H9 (cell line): ENCODE results near the gene NINL. TPM values are rescaled to one million over a fixed set of nuclear protein-coding genes. Genes with fewer than 3 reads are reported as not detected.

Experiments used
- DNase-seq: peaks from one replicate; pipeline ENCODE4 v3.0.0-alpha.2; 2017
- H2AFZ ChIP-seq: one replicate; pipeline ENCODE4 v1.6.1; 2013; ENCODE audit warnings: mild to moderate bottlenecking, low read length, control low read depth, moderate library complexity
- H2AK5ac ChIP-seq: 2 replicates; pipeline ENCODE4 v1.6.1; 2013; ENCODE audit warnings: low read length, control low read depth, mixed read lengths; ENCODE audit not compliant: insufficient read length
- H2BK120ac ChIP-seq: one replicate; pipeline ENCODE4 v1.6.1; 2013; ENCODE audit warnings: low read depth, mild to moderate bottlenecking, low read length, control low read depth, inconsistent platforms; ENCODE audit not compliant: poor library complexity, severe bottlenecking
- H2BK12ac ChIP-seq: 2 replicates; pipeline ENCODE4 v1.6.1; 2013; ENCODE audit warnings: low read length, control low read depth, mixed read lengths, low read depth; ENCODE audit not compliant: insufficient read length
- H2BK15ac ChIP-seq: 2 replicates; pipeline ENCODE4 v1.6.1; 2013; ENCODE audit warnings: low read depth, low read length, control low read depth
- H2BK20ac ChIP-seq: one replicate; pipeline ENCODE4 v1.6.1; 2013; ENCODE audit warnings: low read depth, mild to moderate bottlenecking, low read length, control low read depth, inconsistent platforms; ENCODE audit not compliant: poor library complexity, severe bottlenecking
- H2BK5ac ChIP-seq: 2 replicates; pipeline ENCODE4 v1.6.1; 2013; ENCODE audit warnings: low read length, control low read depth, mixed read lengths; ENCODE audit not compliant: insufficient read length
- H3K14ac ChIP-seq: 2 replicates; pipeline ENCODE4 v1.6.1; 2013; ENCODE audit warnings: low read length, control low read depth; ENCODE audit not compliant: insufficient read depth
- H3K18ac ChIP-seq: 2 replicates; pipeline ENCODE4 v1.6.1; 2013; ENCODE audit warnings: low read depth, mild to moderate bottlenecking, mixed read lengths, low read length, control low read depth; ENCODE audit not compliant: insufficient read length
- H3K23ac ChIP-seq: 2 replicates; pipeline ENCODE4 v1.6.1; 2013; ENCODE audit warnings: low read length, control low read depth, mixed read lengths, low read depth; ENCODE audit not compliant: insufficient read length
- H3K23me2 ChIP-seq: 2 replicates; pipeline ENCODE4 v1.6.1; 2013; ENCODE audit warnings: low read depth, mild to moderate bottlenecking, mixed read lengths, low read length, control low read depth; ENCODE audit not compliant: insufficient read length, poor library complexity, severe bottlenecking
- H3K27ac ChIP-seq: 2 replicates; pipeline ENCODE4 v1.5.1; 2013; ENCODE audit warnings: low read length, control low read depth, mixed read lengths, low read depth; ENCODE audit not compliant: insufficient read length
- H3K27me3 ChIP-seq: 2 replicates; pipeline ENCODE4 v1.6.1; 2013; ENCODE audit warnings: low read length, control low read depth, inconsistent platforms; ENCODE audit not compliant: insufficient read depth
- H3K4ac ChIP-seq: 2 replicates; pipeline ENCODE4 v1.6.1; 2013; ENCODE audit warnings: low read depth, mild to moderate bottlenecking, control low read depth, inconsistent platforms, low read length, moderate library complexity
- H3K4me1 ChIP-seq: 2 replicates; pipeline ENCODE4 v1.6.1; 2013; ENCODE audit warnings: low read length, control low read depth, inconsistent platforms; ENCODE audit not compliant: insufficient read depth
- H3K4me2 ChIP-seq: 2 replicates; pipeline ENCODE4 v1.6.1; 2013; ENCODE audit warnings: low read length, control low read depth, mixed read lengths; ENCODE audit not compliant: insufficient read length, insufficient read depth
- H3K56ac ChIP-seq: 2 replicates; pipeline ENCODE4 v1.6.1; 2013; ENCODE audit warnings: low read depth, mild to moderate bottlenecking, mixed read lengths, low read length, control low read depth; ENCODE audit not compliant: insufficient read length
- H3K79me1 ChIP-seq: 2 replicates; pipeline ENCODE4 v1.6.1; 2013; ENCODE audit warnings: low read depth, mild to moderate bottlenecking, moderate library complexity, low read length, control low read depth, inconsistent platforms; ENCODE audit not compliant: insufficient read depth, poor library complexity, severe bottlenecking
- H3K79me2 ChIP-seq: 2 replicates; pipeline ENCODE4 v1.6.1; 2013; ENCODE audit warnings: low read length, control low read depth, inconsistent platforms; ENCODE audit not compliant: insufficient read depth
- H3K9ac ChIP-seq: 2 replicates; pipeline ENCODE4 v1.6.1; 2013; ENCODE audit warnings: low read length, control low read depth, mixed read lengths; ENCODE audit not compliant: insufficient read length; ENCODE audit errors: extremely low read depth
- H3K9me3 ChIP-seq: one replicate; pipeline ENCODE4 v1.6.1; 2013; ENCODE audit warnings: low read depth, low read length, inconsistent platforms; ENCODE audit not compliant: control insufficient read depth
- H3T11ph ChIP-seq: one replicate; pipeline ENCODE4 v1.6.1; 2013; ENCODE audit warnings: mild to moderate bottlenecking, low read length, control low read depth, inconsistent platforms
- H4K20me1 ChIP-seq: one replicate; pipeline ENCODE4 v1.6.1; 2013; ENCODE audit not compliant: control insufficient read depth, insufficient read length, insufficient read depth
- H4K5ac ChIP-seq: 2 replicates; pipeline ENCODE4 v1.6.1; 2013; ENCODE audit warnings: low read depth, mild to moderate bottlenecking, mixed read lengths, low read length, control low read depth; ENCODE audit not compliant: insufficient read length
- H4K8ac ChIP-seq: replicated peaks from 2 replicates; pipeline ENCODE4 v1.6.1; 2013; ENCODE audit warnings: low read length, control low read depth, mixed read lengths, low read depth; ENCODE audit not compliant: insufficient read length
- H4K91ac ChIP-seq: 2 replicates; pipeline ENCODE4 v1.6.1; 2013; ENCODE audit warnings: low read depth, mild to moderate bottlenecking, moderate library complexity, mixed read lengths, low read length, control low read depth; ENCODE audit not compliant: insufficient read length
- H3K27ac Mint-ChIP-seq, 3 experiments: 2 replicates in 2 of 3; 3 replicates in 1 of 3; pipeline ENCODE4 v1.8.0; 2020 to 2021; ENCODE audit warnings: mixed read lengths in 3 of 3, mild to moderate bottlenecking in 1 of 3, moderate library complexity in 1 of 3
- H3K27me3 Mint-ChIP-seq: 2 replicates; pipeline ENCODE4 v1.8.0; 2021; ENCODE audit warnings: low read depth, mild to moderate bottlenecking, moderate library complexity, mixed read lengths
- H3K36me3 Mint-ChIP-seq, 3 experiments: 2 replicates in 2 of 3; 3 replicates in 1 of 3; pipeline ENCODE4 v1.8.0; 2020 to 2021; ENCODE audit warnings: low read depth in 3 of 3, mixed read lengths in 3 of 3; ENCODE audit not compliant: insufficient read depth in 1 of 3
- H3K4me1 Mint-ChIP-seq, 2 experiments: 2 replicates each; pipeline ENCODE4 v1.8.0; 2020; ENCODE audit warnings: mixed read lengths in 2 of 2
- H3K4me3 Mint-ChIP-seq, 2 experiments: 2 replicates in 1 of 2; 3 replicates in 1 of 2; pipeline ENCODE4 v1.8.0; 2020 to 2021; ENCODE audit warnings: mild to moderate bottlenecking in 2 of 2, mixed read lengths in 2 of 2, moderate library complexity in 1 of 2
- H3K9me3 Mint-ChIP-seq, 2 experiments: 2 replicates in 1 of 2; 3 replicates in 1 of 2; pipeline ENCODE4 v1.8.0; 2020; ENCODE audit warnings: mild to moderate bottlenecking in 2 of 2, mixed read lengths in 2 of 2, moderate library complexity in 1 of 2
- WGBS: extraction: QIAGEN DNeasy Blood & Tissue Kit; methylation state at CpG from one replicate; pipeline ENCODE4 v1.1.7; 2013; ENCODE audit warnings: missing lambda C conversion rate, low lambda C conversion rate, mixed read lengths; ENCODE audit not compliant: insufficient read length; ENCODE audit errors: extremely low coverage; 5-methylcytosine and 5-hydroxymethylcytosine counted together
- total RNA-seq: library from RNA; stranded (reverse); gene quantifications from 2 replicates; pipeline ENCODE4 v1.2.1, GENCODE V29; 2021
- TF ChIP-seq, protein P1 (sequence below): fragments of 200-600 bp; sonication (generic); conservative IDR thresholded peaks from 3 replicates; pipeline ENCODE4 v1.8.0; 2021; ENCODE audit warnings: antibody characterized with exemption, mild to moderate bottlenecking

Gene NINL
- total RNA-seq, 1 experiment from 2014 or later, result 34.3 TPM

DNA sequence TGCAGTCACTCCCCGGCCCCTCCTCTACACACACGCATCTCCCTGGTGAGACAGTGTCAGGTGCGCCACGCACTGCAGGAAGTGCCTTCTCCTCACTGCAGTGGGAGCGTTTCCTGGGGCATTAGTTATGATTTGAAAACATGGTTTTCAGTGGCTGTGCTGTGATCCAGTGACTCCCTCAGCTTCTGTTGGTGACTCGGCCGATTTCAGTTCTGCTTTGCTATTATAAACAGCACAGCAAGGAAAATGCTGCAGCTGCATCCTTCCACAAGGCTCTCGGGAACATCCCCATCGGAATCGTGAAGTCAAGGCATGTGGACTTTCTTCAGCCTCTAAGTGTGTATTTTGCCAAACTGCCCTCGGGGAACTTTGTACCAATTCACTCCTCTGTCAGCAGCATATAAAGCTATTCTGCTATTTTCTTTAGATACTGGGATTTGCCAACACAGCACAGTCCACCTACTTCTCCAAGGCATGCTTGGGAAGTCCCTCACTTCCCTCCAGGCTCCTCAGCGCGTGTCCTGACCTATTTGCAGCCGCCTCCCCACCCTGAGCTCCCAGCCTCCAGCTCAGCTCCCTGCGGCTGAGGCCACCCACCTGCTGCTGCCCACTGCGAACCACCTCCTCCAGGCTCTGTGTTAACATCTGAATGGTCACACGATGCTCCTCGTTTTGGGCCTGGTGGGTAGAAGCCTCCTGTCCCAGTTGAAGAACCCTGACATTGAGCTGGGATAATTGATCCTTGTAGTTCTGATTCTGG, 123.4 kb downstream of the NINL start:
- H3K27me3 Mint-ChIP-seq, result no peaks in the 10 kb centered on the region
- Histone ChIP-seq H3K79me1 (no peaks in the 10 kb centered on the region), H4K8ac (no peak overlapping the region), H3K27ac (no peak overlapping the region), H3K4me2 (no peak overlapping the region), H3K9ac (no peak overlapping the region), H3T11ph (no peak overlapping the region), H4K91ac (no peak overlapping the region), H2BK20ac (no peak overlapping the region), H3K23ac (no peak overlapping the region), H3K4me1 (no peaks in the 10 kb centered on the region), H3K18ac (no peak overlapping the region), H2AFZ (no peak overlapping the region), H3K56ac (no peak overlapping the region), H3K14ac (no peak overlapping the region; the same call in 1 of the 2 replicates), H2BK15ac (no peak overlapping the region), H3K79me2 (no peaks in the 10 kb centered on the region), H3K9me3 (no peaks in the 10 kb centered on the region), H2AK5ac (no peak overlapping the region), H4K5ac (no peak overlapping the region), H2BK120ac (no peak overlapping the region), H4K20me1 (no peaks in the 10 kb centered on the region), H3K23me2 (no peaks in the 10 kb centered on the region), H2BK5ac (no peak overlapping the region), H2BK12ac (no peak overlapping the region), H3K4ac (no peak overlapping the region), H3K27me3 (no peaks in the 10 kb centered on the region)
- no peaks in the 10 kb centered on the region; a peak in 1 of 5 replicates for H3K9me3 Mint-ChIP-seq
- H3K4me1 Mint-ChIP-seq, result peaks cover 3 to 11% of the 10 kb centered on the region in 2 experiments; a peak in 3 of 4 replicates
- TF ChIP-seq, protein P1, sequence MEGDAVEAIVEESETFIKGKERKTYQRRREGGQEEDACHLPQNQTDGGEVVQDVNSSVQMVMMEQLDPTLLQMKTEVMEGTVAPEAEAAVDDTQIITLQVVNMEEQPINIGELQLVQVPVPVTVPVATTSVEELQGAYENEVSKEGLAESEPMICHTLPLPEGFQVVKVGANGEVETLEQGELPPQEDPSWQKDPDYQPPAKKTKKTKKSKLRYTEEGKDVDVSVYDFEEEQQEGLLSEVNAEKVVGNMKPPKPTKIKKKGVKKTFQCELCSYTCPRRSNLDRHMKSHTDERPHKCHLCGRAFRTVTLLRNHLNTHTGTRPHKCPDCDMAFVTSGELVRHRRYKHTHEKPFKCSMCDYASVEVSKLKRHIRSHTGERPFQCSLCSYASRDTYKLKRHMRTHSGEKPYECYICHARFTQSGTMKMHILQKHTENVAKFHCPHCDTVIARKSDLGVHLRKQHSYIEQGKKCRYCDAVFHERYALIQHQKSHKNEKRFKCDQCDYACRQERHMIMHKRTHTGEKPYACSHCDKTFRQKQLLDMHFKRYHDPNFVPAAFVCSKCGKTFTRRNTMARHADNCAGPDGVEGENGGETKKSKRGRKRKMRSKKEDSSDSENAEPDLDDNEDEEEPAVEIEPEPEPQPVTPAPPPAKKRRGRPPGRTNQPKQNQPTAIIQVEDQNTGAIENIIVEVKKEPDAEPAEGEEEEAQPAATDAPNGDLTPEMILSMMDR, result no peak
- DNase-seq, result no peak
- H3K4me3 Mint-ChIP-seq, result no peak overlapping the region
- H3K36me3 Mint-ChIP-seq, result peaks cover 62 to 86% (median 85%) of the 10 kb centered on the region in 3 experiments
- peak overlapping the region in 2 of 3 experiments; percentile 53 to 61; a peak in 3 of 7 replicates for H3K27ac Mint-ChIP-seq
- WGBS, result no CpG with 5 or more reads among the region's 18 CpGs
